ENCODE measurements around the gene ANKRD11. TPM values are rescaled to one million over a fixed set of nuclear protein-coding genes. Genes with fewer than 3 reads are reported as not detected.

Gene ANKRD11
- polyA plus RNA-seq, 1 donor from 2014 or later = 32.5 TPM

- no peaks in the 10 kb centered on the region for H3K27me3 ChIP-seq (ENCODE audit: insufficient read depth, low read depth, low read length)
- peaks cover 88% of the 10 kb centered on the region for H3K79me2 ChIP-seq (replicated peaks; ENCODE audit: insufficient read depth, low read length)
- no peaks in the 10 kb centered on the region for H3K9me3 ChIP-seq (ENCODE audit: low read length)
- no peak overlapping the region for H3K4me2 ChIP-seq (ENCODE audit: low read length)
- no peak overlapping the region for H3K27ac ChIP-seq (ENCODE audit: low read length)
- no peak overlapping the region for H2AFZ ChIP-seq (ENCODE audit: low read depth, low read length)
- TF ChIP-seq SMC3 (conservative IDR thresholded peaks at IDR 0.05; ENCODE audit: poor library complexity) (no peak), POLR2AphosphoS5 (IDR thresholded peaks at IDR 0.05) (no peak), REST (IDR thresholded peaks at IDR 0.05; ENCODE audit: borderline replicate concordance) (no peak), TAF1 (IDR thresholded peaks at IDR 0.05; ENCODE audit: low read depth) (no peak), EP300 (conservative IDR thresholded peaks at IDR 0.05; ENCODE audit: poor library complexity, severe bottlenecking) (no peak)
- H4K20me1 ChIP-seq (ENCODE audit: insufficient read depth) = peaks cover 10% of the 10 kb centered on the region
- H3F3A ChIP-seq (ENCODE audit: insufficient read depth, low read length, poor library complexity, severe bottlenecking) = no peaks in the 10 kb centered on the region
- no peaks in the 10 kb centered on the region for H3K9me2 ChIP-seq (ENCODE audit: insufficient read depth, low read length)
- no peak overlapping the region for H3K4me3 ChIP-seq (ENCODE audit: low read length)
- H3K36me3 ChIP-seq (ENCODE audit: insufficient read depth, low read length) = no peaks in the 10 kb centered on the region
- H3K9ac ChIP-seq (ENCODE audit: low read length) = no peak overlapping the region
These were observed 47.2 kb downstream of the ANKRD11 start for GRCh38 chr16:89442990-89443726.

- no peak overlapping the region for H2AFZ ChIP-seq (ENCODE audit: low read depth, low read length)
- H3K4me2 ChIP-seq (ENCODE audit: low read length) = no peak overlapping the region
- no peak overlapping the region for H3K27ac ChIP-seq (ENCODE audit: low read length)
- no peaks in the 10 kb centered on the region for H3K36me3 ChIP-seq (ENCODE audit: insufficient read depth, low read length)
- TF ChIP-seq TAF1 (IDR thresholded peaks at IDR 0.05; ENCODE audit: low read depth) (no peak), EP300 (conservative IDR thresholded peaks at IDR 0.05; ENCODE audit: poor library complexity, severe bottlenecking) (no peak), MXI1 (conservative IDR thresholded peaks at IDR 0.05; ENCODE audit: poor library complexity, severe bottlenecking) (no peak), RAD21 (conservative IDR thresholded peaks at IDR 0.05) (no peak), POLR2AphosphoS5 (IDR thresholded peaks at IDR 0.05) (no peak), REST (IDR thresholded peaks at IDR 0.05; ENCODE audit: borderline replicate concordance) (no peak), SMC3 (conservative IDR thresholded peaks at IDR 0.05; ENCODE audit: poor library complexity) (no peak), EZH2 (IDR thresholded peaks at IDR 0.05; ENCODE audit: borderline replicate concordance, insufficient read depth, low read length, poor library complexity, severe bottlenecking) (no peak), CTCF (IDR thresholded peaks at IDR 0.05; ENCODE audit: poor library complexity, severe bottlenecking) (no peak)
- peaks cover 10% of the 10 kb centered on the region for H4K20me1 ChIP-seq (ENCODE audit: insufficient read depth)
- H3K27me3 ChIP-seq (ENCODE audit: insufficient read depth, low read depth, low read length) = no peaks in the 10 kb centered on the region
- no peaks in the 10 kb centered on the region for H3F3A ChIP-seq (ENCODE audit: insufficient read depth, low read length, poor library complexity, severe bottlenecking)
- peaks cover 88% of the 10 kb centered on the region for H3K79me2 ChIP-seq (replicated peaks; ENCODE audit: insufficient read depth, low read length)
- H3K9me2 ChIP-seq (ENCODE audit: insufficient read depth, low read length) = no peaks in the 10 kb centered on the region
- H3K9me3 ChIP-seq (ENCODE audit: low read length) = no peaks in the 10 kb centered on the region
- no peak overlapping the region for H3K4me3 ChIP-seq (ENCODE audit: low read length)
- no peak overlapping the region for H3K9ac ChIP-seq (ENCODE audit: low read length)
These were observed 47.8 kb downstream of the ANKRD11 start for GRCh38 chr16:89442588-89442987.
